NCI-H446 treated with DMSO at 0.1 percent for 48 hours (cell line): Measurements from ENCODE around the gene DNAJC8.

Source experiments
- DNase-seq: peaks from one replicate; lab custom pipeline; 2025; lab: John Stamatoyannopoulos, UW

Gene DNAJC8, protein sequence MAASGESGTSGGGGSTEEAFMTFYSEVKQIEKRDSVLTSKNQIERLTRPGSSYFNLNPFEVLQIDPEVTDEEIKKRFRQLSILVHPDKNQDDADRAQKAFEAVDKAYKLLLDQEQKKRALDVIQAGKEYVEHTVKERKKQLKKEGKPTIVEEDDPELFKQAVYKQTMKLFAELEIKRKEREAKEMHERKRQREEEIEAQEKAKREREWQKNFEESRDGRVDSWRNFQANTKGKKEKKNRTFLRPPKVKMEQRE

DNA sequence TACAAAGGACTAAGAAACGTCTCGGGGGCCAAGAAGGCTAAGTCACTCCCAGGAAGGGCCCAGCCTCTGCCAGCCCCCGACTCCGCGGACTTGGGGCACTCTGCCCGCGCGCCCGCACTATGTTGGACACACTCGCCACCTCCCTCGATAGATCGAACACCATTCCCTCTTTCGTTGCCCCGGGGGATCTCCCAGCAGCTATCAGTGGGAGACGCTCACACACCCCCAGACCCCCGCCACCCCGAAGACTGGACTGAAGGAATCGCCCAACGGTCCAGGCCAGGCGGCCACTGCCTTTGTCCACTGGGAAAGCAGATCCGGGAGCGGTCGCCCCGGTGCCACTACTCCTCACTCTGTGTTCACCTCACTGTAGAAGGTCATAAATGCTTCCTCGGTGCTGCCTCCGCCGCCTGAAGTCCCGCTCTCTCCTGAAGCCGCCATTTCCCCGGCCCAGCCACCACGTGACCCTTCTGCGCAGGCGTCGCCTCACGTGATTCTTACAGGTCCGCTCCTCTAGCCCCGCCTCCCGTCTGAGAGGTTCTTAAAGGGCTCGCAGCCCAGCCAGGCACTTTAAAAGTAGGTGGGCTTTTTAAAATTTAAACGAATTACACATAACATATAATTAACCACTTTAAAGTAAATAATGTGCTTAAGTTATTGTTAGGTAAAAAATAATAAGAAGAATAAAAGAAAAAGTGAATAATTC is at the start of gene DNAJC8:
Gene DNAJC8 (minus strand): TSS at position 472 of the 706 bp plus-strand sequence. CDS start 31 bp downstream, at position 441.
- DNase-seq, result peak; percentile 70

DNA sequence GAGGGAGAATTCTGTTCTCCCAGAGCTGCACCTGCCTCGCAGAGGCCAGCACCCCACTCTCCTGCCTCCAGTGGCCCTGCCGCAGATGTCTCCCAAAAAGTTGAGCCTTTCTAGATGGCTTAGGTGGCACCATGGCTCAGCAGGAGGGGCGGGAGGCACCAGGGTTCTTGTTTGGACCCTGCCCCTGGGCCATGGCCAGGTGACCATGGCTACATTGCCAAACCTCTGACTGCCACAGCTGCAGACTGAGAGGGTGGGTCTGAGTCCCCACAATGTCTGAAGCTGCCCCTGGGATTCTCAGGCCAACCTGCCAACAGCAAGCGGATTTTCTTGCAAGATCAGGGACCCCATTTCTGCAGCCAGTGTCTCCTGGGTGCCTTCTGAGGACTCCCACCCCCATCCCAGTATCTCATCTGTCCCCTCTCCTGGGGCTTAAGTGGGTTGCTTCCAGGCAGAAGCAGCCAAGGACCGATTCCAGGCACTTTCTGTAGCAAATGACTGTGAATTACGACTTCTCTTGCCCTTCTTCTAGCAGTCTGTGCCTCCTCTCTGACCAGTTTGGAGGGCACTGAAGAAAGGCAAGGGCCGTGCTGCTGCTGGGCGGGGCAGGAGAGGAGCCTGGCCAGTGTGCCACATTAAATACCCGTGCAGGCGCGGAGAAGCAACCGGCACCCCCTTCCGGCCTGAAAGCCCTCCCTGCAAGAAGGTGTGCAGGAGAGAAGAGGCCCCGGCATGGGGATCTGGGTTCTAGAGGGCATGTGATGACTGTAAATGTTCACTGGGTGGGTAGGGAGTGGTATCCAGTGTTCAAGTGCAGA is 49.0 kb upstream of the DNAJC8 start:
- no peak for DNase-seq

DNA sequence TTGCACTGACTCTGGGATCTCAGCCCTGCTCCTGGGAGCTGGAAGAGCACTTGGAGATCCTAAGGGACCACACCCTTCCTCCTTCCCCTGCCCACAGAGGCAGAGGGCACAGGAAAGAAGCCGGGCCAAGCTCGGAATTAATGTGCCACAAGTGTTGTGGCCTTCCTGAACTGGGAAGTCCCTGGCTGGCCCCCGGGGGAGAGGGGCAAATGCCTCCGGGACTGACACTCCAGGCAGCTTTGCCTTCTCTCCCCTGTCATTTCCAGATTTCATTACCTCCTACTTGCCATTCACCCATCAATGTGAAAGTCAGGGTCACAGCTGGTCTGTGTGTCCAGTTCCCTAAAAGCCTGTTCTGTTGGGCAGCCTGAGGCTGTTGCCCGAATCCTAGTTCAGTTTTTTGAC is 48.1 kb upstream of the DNAJC8 start:
- DNase-seq, result no peak

DNA sequence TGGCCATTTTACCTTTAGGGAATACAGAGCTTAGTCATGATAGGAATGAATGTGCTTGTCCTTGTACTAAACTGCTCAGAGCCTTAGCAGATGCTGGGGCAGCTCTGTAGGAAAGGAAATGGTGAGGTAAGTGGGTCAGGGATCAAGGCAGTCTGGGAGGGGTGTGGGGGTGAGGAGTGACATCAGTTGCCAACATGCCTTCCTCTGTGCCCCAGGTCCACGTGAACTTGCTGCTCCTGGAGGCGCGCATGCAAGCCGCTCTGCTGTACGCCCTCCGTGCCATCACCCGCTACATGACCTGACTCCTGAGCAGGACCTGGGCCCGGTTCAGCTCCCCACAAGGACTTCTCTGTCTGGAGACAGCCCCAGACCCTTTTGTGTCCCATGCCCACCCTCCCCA is 47.7 kb upstream of the DNAJC8 start:
- DNase-seq, result no peak

DNA sequence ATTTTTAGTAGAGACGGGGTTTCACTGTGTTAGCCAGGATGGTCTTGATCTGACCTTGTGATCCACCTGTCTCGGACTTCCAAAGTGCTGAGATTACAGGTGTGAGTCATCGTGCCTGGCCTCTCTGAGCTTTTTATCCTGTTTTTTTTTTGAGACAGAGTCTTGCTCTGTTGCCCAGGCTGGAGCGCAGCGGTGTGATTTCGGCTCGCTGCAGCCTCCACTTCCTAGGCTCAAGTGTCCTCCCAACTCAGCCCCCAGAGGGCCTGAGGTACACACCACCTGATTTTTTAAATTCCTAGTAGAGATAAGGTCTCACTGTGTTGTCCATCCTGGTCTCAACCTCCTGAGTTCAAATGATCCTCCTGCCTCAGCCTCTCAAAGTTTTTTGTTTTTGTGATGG is 46.9 kb upstream of the DNAJC8 start:
- DNase-seq, result no peak

DNA sequence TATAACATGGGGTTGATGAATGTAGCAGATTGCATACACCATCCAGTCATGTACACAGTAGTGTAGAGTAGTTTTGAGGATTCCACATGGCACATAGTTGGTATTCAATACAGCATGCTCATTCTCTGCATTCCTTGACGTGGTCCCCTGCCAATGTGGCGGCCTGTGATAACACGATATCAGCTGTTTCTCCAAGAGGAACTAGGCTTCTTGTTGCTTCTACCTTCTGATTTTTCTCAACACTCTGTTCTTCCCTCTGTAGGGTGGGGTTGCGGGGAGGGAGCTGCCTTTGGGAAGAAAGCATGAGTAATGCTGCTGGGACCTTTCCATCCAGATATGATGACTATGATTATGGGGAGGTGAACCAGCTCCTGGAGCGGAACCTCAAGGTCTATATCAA is 45.9 kb upstream of the DNAJC8 start:
- no peak for DNase-seq

DNA sequence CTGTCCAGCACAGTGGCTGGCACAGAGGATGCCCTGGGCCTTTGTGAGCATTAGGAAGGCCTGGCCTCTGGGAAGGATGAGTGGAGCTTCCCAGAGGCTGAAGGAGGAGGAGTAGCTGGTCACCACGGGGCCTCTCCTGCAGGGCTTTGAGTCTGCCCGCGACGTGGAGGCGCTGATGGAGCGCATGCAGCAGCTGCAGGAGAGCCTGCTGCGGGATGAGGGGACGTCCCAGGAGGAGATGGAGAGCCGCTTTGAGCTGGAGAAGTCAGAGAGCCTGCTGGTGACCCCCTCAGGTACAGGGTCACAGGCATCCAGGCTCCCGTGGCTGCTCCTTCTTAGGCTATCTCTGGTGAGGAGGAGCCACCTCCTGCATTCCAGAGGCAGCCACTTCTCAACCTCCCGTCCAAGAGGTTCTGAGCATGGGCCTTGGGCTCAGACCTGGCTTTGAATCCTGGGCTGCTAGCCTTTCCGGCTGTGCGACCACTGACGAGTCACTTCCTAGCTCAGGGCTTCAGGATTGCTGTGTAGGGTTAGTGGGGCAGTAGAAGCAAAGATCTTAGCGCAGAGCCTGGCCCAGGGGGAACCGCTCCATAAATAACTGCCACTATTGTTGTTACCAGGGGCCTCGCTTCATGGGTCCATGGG is 40.5 kb upstream of the DNAJC8 start:
- DNase-seq, result no peak

DNA sequence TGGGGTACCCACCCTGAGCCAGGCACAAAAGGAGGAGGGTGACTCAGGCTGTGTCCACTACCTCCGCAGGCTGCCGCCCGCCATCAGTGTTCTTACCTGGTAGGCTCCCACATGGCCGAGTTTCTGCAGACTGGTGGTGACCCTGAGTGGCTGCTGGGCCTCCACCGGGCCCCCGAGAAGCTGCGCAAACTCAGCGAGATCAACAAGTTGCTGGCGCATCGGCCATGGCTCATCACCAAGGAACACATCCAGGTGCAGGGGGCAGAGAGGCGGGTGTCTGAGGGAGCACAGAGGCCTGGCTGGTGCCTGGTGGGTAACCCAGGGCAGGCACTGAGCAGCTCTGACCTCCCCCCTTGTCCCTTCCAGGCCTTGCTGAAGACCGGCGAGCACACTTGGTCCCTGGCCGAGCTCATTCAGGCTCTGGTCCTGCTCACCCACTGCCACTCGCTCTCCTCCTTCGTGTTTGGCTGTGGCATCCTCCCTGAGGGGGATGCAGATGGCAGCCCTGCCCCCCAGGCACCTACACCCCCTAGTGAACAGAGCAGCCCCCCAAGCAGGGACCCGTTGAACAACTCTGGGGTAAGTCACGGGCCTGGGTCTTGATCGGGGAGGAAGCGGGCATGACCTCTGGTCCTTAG is 39.5 kb upstream of the DNAJC8 start:
- no peak for DNase-seq

DNA sequence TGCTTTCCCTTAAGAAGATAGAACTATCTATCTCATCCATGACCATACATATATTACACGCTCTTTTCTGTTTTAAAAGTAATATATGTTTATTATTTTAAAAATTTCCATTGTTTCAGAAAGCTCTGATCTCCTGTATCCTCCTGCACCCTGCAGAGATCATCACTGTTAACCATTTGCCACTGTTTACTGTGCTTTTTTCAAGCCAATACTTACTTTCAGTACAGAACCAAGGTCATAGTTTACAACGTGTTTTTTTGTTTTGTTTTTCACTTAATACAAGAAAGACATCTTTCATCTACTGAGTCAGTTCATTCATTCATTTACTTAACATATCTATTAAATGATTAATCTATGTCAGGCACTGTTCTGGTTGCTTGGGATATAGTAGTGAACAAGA is 36.7 kb upstream of the DNAJC8 start:
- no peak for DNase-seq

DNA sequence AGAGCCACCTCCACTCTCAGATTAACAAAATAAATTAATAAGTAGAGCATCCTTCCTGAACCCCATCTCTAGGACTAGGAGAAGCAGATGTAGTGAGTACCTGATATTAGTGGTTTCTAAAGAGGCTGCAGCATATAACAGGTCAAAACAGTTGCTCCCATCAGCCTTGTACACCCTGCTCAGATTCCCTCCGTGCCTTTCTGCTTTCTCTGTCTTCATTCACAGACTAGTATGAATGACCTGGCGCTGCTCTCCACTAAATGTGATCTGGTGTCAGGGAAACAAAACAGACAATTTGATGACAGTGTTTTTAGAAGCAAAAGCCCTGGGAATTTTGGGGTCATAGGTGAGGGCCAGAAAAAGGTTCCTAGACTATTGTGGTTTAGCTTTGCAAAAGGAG is 34.8 kb upstream of the DNAJC8 start:
- DNase-seq, result no peak

DNA sequence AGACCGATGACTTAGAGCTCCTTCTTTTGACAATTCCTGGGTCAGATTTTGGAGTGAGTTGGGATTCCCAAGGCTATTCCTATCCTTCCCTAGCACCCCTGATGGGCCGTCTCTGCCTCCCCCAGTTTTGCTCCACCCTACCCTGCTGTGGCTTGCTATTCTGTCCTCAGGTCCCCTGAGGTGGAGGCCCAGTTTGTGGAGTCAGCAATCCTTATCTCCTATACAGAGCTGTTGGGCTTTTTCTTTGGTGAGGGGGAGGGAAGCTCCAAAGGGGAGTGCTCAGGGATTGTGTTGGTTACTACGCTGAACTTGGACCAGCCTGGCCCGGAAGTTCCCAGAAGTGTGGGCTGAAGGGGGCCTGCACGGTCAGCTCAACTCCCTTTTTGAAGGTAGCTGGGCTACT is 34.1 kb upstream of the DNAJC8 start:
- no peak for DNase-seq

DNA sequence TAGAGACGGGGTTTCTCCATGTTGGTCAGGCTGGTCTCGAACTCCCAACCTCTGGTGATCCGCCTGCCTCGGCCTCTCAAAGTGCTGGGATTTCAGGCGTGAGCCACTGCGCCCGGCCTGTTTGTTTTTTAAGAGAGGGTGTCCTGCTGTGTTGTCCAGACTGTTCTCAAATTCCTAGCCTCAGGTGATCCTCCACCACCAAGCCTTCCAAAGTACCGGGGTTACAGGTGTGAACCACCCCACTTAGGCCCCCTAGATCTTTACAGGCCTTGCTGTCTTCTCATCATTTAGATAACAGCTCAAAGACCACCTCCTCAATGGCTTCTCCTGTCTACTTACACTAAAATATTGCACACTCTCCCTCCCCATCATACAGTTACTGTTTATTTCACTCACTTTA is 32.7 kb upstream of the DNAJC8 start:
- no peak for DNase-seq

DNA sequence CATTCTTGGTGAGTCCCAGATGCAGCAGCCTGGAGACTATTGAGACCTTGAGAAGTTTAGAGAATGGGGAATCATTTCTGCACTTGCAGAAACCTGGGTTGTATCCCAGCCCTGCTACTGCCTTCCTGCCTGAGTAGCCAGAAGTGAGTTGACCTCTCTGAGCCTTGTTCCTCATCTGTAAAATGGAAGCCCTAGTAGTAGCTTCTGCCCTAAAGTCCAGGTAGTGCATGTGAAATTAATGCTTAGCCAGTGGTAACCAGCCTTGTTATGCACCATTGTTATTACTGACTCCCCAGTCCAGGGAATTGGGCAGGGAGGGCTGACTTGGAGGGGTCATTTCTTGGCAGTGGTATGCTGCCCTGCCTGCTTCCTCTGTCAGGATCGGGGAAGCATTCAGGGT is 32.1 kb upstream of the DNAJC8 start:
- no peak for DNase-seq

DNA sequence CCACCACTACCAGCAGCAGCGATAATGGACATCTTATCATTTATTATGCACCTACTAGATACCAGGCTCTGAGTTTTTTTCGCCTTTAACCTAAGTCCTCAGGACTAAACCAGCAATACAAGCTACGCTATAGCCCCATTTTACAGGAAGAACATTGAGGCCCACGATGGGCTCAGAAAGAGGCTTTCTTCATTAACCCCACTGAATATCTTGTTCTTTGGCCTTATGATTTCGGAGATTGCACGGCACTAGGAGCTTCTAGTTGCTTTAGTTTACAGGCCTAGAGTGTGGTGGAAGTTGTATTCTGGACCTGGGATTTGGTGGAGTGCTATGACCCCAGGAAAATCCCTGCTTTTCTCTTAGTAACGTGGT is 28.0 kb upstream of the DNAJC8 start:
- DNase-seq, result no peak

DNA sequence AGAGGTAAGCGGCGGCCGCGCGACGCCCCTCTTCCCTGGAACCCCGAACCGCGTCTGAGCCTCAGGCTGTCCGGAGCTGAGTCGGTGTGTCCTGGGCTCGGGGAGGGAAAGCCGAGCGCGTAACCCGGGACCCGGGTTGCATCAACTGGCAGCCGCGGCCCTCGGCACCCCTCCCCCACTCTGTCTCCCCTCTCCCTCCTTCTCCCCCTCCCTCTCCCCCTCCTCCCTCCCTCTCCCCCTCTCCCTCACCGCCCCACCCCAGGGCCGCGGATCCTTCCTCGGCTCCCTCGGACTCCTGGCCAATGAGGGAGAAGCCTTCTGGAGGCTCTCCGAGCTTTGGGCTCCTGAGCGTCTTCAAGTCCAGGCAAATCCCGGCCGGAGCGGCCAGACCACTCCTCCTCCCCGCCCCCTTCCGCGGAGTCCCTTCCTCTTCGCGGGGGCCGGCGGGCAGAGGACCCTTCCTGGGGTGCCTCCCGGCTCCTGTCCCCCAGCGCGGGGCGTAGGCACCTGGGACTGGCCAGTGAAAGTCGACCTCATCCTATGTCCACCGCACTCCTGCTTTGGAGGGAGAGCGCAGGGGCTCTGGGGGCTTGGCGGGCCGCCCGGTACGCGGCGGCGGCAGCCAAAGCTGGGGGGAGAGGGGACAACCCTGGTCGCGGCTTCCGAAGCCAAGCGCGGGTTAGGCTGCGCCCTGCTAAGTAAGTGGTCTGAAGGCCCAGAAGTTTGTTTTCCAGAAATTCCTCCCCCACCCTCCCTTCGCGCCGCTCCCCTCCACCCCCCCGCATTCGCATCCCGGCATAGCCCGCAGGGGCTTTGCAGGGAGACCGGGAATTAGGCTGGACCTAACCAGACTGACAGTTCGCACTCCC is 27.3 kb upstream of the DNAJC8 start:
- no peak for DNase-seq

DNA sequence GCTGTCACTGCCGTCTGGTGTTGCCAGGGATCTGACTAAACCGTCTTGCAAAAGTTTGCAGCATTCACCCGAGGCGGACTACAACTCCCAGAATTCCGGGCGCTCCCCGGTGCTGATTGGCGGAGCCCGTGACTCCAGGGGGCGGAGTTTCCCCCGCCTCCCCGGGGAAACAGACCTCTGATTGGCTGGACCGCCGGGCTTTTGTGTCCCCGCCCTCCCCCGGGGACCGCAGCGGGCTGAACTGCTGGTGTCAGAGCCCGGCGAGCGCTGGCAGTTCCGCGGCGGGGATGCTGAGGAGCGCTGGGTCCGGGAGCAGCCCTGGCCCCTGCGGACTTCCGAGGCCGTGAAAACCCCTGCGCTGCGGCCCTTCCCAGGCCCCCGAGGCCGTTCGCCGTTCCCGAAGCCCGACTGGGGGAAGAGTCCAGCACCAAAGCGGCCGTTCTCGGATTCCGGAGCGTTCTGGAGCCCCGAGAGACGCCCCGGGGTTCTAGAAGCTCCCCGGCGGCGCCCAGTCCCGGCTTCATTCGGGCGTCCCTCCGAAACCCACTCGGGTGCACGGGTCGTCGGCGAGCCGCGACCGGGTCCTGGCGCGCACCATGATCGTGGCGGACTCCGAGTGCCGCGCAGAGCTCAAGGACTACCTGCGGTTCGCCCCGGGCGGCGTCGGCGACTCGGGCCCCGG is 26.6 kb upstream of the DNAJC8 start, which contains the start of gene SESN2:
Gene SESN2 (plus strand): TSS at position 267 of the 682 bp plus-strand sequence. CDS start 330 bp downstream, at position 597.
- DNase-seq, result peak; percentile 94

DNA sequence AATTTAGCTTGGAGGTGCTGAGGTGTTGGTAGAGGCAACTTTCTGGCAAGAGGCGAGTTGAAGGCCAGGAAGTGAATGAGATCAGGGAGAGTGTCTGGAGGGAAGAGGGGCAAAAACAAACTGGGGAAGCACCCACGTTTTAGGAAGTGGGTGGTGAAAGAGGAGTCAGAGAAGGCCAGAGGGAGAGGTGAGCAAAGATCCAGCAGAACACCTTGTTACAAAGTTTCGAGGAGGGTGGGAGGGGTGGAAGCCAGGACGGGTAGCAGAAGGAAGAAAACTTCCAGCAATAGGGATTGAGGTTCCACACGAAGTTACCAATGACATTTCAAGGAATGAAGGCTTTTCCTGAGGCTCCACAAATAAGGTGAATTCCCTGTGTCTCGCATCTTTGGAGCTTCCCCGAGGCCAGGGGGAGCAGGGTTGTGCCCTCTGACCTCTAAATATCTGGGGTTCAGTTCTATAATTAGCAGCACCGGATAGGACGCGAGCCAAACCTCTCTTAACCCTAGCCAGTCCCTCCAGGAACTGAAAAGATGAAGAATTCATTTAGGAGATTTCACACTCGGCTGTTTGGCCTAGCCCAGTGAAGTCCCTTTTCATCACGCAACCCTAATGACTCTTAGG is 25.9 kb upstream of the DNAJC8 start:
- no peak for DNase-seq

DNA sequence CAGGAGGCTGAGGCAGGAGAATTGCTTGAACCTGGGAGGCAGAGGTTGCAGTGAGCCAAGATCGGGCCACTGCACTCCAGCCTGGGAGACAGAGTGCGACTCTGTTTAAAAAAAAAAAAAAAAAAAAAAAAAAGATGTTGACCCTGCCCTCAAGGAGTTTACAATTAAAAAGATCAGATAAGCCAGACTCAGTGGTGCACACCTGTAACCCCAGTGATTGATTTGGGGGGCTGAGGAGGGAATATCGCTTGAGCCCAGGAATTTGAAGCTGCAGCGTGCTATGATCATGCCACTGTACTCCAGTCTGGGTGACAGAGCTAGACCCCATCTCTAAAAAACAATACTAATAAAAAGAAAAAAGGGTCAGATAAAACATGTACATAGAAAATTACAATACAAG is 24.9 kb upstream of the DNAJC8 start:
- DNase-seq, result no peak

DNA sequence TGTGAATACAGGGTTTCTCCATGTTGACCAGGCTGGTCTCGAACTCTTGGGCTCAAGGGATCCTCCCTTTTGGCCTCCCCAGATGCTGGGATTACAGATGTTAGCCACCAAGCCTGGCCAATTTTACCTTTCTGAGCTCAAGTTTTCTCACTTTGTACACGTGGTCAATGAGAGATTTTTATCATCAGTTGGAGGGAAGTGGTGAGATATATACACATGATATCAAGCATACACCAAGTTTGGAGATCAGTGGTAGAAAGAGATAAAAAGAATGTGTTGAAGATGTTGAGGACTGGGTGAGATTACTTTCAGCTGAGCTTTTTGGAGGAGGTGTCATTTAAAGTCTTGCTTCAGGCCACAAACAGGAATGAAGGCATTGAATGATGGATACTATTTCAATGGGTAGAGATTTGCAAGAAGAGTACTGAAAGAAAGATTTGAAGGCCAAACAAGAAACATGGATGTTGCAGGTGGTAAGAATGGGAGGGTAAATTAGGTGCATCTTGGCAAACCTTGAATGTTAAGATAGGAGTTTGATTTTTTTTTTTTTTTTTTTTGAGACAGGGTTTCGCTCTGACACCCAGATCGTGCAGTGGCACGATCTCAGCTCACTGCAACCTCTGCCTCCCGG is 23.5 kb upstream of the DNAJC8 start:
- DNase-seq, result no peak
